Right lobe of liver (tissue), 4 donors: ENCODE data around the gene ZNF439.

Source experiments
- CTCF ChIP-seq, 4 donors: fragments of 200-600 bp in 3 of 4; fragments of 450-650 bp in 1 of 4; IDR thresholded peaks; one replicate each; pipeline versions ENCODE4 v1.5.1 to v1.8.0; 2016 to 2022; ENCODE audit warnings: antibody characterized with exemption in 4 of 4, mild to moderate bottlenecking in 2 of 4
- POLR2A ChIP-seq: fragments of 450-650 bp; IDR thresholded peaks from one replicate; pipeline ENCODE4 v1.6.1; 2017; ENCODE audit warnings: antibody characterized with exemption, mild to moderate bottlenecking
- donor health status: DM: no; HTN: no; CAD: no.
- donor health status: DM: no; HTN: no; CAD: no.
- donor health status: DM: no; HTN: yes; CAD: no.

- TF ChIP-seq POLR2A (no peak), CTCF (IDR thresholded peaks at IDR 0.05) (no peak)
Observed at GRCh38 chr19:11848594-11849469, at the start of gene ZNF439.
